ENCODE results near the gene SART3.

DNA sequence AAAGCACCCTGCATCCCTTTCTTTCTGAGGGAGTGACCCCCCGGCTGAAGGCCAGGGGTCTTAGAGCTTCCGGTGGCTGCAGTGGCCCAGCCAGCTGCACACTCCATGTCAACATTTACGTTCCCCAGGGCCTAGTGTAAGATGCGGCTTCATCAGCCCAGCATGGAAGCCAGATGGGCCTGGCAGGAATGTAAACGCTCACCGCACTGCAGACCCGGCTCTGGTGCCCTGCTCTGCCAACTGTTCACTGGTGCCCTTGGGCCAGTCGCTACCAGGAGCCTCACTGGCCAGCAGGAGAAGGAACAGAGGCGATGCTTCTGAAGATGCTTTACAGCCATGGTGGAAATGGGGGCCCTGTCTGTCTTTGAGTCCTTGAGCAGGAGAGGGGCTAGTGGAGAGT, 45.5 kb upstream of the SART3 start:
- TF ChIP-seq POLR2A (IDR thresholded peaks at IDR 0.05) (no peak), POLR2AphosphoS5 (IDR thresholded peaks at IDR 0.05) (no peak)
- TF ChIP-seq, protein P1, sequence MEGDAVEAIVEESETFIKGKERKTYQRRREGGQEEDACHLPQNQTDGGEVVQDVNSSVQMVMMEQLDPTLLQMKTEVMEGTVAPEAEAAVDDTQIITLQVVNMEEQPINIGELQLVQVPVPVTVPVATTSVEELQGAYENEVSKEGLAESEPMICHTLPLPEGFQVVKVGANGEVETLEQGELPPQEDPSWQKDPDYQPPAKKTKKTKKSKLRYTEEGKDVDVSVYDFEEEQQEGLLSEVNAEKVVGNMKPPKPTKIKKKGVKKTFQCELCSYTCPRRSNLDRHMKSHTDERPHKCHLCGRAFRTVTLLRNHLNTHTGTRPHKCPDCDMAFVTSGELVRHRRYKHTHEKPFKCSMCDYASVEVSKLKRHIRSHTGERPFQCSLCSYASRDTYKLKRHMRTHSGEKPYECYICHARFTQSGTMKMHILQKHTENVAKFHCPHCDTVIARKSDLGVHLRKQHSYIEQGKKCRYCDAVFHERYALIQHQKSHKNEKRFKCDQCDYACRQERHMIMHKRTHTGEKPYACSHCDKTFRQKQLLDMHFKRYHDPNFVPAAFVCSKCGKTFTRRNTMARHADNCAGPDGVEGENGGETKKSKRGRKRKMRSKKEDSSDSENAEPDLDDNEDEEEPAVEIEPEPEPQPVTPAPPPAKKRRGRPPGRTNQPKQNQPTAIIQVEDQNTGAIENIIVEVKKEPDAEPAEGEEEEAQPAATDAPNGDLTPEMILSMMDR (IDR thresholded peaks at IDR 0.05 in 8 of 11, conservative IDR thresholded peaks at IDR 0.05 in 3 of 11): no peak
